A549 (cell line): ENCODE measurements around the gene FBN3.

ENCODE experiments used
- CEBPB ChIP-seq, 2 experiments: fragments of >200 bp in 1 of 2; sonication (Bioruptor Twin) in 1 of 2; formaldehyde crosslinking in 1 of 2; IDR thresholded peaks; 2 replicates each; pipeline ENCODE4 v1.6.1; 2012 to 2016
- KDM5A ChIP-seq: fragments of 200-600 bp; sonication (generic); IDR thresholded peaks from 2 replicates; pipeline ENCODE4 v1.6.1; 2016; ENCODE audit warnings: antibody characterized with exemption, mild to moderate bottlenecking
- MAFK ChIP-seq: fragments of 450-650 bp; IDR thresholded peaks from 2 replicates; pipeline ENCODE4 v1.6.1; 2014; ENCODE audit not compliant: partially characterized antibody
- MYC ChIP-seq: IDR thresholded peaks from 2 replicates; pipeline ENCODE4 v1.6.1; 2012; ENCODE audit warnings: mild to moderate bottlenecking, inconsistent platforms, low read length, improper control_type of control experiment, borderline replicate concordance
- PHF8 ChIP-seq: fragments of 200-600 bp; sonication (generic); IDR thresholded peaks from 2 replicates; pipeline ENCODE4 v1.6.1; 2016; ENCODE audit warnings: low read depth, mild to moderate bottlenecking, antibody characterized with exemption, moderate library complexity, borderline replicate concordance
- POLR2A ChIP-seq: IDR thresholded peaks from 2 replicates; pipeline ENCODE4 v1.6.1; 2012; ENCODE audit warnings: mild to moderate bottlenecking, low read length
- RAD21 ChIP-seq, 2 experiments: fragments of >200 bp in 1 of 2; sonication (Bioruptor Twin) in 1 of 2; formaldehyde crosslinking in 1 of 2; IDR thresholded peaks in 1 of 2; conservative IDR thresholded peaks in 1 of 2; 2 replicates in 1 of 2; 3 replicates in 1 of 2; pipeline ENCODE4 v1.6.1; 2012 to 2018; ENCODE audit warnings: inconsistent platforms in 1 of 2
- ZSCAN20 ChIP-seq: fragments of 250-450 bp; sonication (Bioruptor Pico); IDR thresholded peaks from 2 replicates; pipeline ENCODE4 v1.8.0; 2022; ENCODE audit warnings: mild to moderate bottlenecking, moderate library complexity
- TF ChIP-seq, protein P1 (sequence below): fragments of >200 bp; sonication (Bioruptor Twin); formaldehyde crosslinking; IDR thresholded peaks from 3 replicates; pipeline ENCODE4 v1.5.1; 2016
- TF ChIP-seq, protein P2 (sequence below): IDR thresholded peaks from 2 replicates; pipeline ENCODE4 v1.6.1; 2012

DNA sequence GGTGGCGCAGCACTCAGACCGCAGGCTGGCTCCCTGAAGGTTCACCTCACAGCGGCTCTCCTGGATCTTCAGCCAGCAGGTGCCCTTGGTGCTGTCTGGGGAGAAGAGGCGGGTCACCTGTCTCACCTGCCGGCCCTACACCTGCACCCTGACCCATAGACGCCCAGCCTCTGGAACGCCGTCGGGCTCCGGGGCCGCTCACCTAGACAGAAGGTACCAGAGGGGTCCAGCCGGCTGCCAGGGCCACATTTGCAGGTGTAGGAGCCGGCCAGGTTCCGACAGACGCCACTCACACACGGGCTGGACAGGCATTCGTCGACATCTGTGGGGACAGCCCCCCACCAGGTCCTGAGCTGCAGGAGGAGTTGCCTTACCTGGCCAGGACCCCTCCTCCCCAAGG, 22.9 kb downstream of the FBN3 start:
- TF ChIP-seq PHF8 (no peak), POLR2A (no peak), MYC (no peak), ZSCAN20 (no peak), KDM5A (no peak), MAFK (no peak), CEBPB (IDR thresholded peaks at IDR 0.05) (no peak), RAD21 (conservative IDR thresholded peaks at IDR 0.05 in 1 of 2, IDR thresholded peaks at IDR 0.05 in 1 of 2) (no peak)
- TF ChIP-seq, protein P1, sequence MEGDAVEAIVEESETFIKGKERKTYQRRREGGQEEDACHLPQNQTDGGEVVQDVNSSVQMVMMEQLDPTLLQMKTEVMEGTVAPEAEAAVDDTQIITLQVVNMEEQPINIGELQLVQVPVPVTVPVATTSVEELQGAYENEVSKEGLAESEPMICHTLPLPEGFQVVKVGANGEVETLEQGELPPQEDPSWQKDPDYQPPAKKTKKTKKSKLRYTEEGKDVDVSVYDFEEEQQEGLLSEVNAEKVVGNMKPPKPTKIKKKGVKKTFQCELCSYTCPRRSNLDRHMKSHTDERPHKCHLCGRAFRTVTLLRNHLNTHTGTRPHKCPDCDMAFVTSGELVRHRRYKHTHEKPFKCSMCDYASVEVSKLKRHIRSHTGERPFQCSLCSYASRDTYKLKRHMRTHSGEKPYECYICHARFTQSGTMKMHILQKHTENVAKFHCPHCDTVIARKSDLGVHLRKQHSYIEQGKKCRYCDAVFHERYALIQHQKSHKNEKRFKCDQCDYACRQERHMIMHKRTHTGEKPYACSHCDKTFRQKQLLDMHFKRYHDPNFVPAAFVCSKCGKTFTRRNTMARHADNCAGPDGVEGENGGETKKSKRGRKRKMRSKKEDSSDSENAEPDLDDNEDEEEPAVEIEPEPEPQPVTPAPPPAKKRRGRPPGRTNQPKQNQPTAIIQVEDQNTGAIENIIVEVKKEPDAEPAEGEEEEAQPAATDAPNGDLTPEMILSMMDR = no peak
- TF ChIP-seq, protein P2, sequence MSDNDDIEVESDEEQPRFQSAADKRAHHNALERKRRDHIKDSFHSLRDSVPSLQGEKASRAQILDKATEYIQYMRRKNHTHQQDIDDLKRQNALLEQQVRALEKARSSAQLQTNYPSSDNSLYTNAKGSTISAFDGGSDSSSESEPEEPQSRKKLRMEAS = no peak
